ENCODE data around the gene CCDC194.

GRCh38 chr19:17389957-17390664 lies 3.9 kb downstream of the CCDC194 start:
- TF ChIP-seq SP1 (IDR thresholded peaks at IDR 0.05) = no peak
- TF ChIP-seq ZBTB33 (IDR thresholded peaks at IDR 0.05) = no peak
- no peak for TF ChIP-seq REST (IDR thresholded peaks at IDR 0.05)
- TF ChIP-seq RXRA (IDR thresholded peaks at IDR 0.05) = no peak
- TF ChIP-seq CTCF (IDR thresholded peaks at IDR 0.05; ENCODE audit: low read depth, low read length, missing input control) = no peak
- no peak for TF ChIP-seq GABPA (IDR thresholded peaks at IDR 0.05 in 1 of 2, conservative IDR thresholded peaks at IDR 0.05 in 1 of 2)
- TF ChIP-seq TAF1 (conservative IDR thresholded peaks at IDR 0.05) = no peak
- no peak for TF ChIP-seq JUND (IDR thresholded peaks at IDR 0.05)
- TF ChIP-seq RAD21 (IDR thresholded peaks at IDR 0.05) = no peak
- no peak for TF ChIP-seq MAX (IDR thresholded peaks at IDR 0.05)
- TF ChIP-seq EGR1 (IDR thresholded peaks at IDR 0.05; ENCODE audit: low read depth in 2 of 2) = no peak
